PC-9 (cell line): ENCODE measurements around the gene ACTR10.

Experiments used
- CTCF ChIP-seq: fragments of 200-600 bp; sonication (generic); conservative IDR thresholded peaks from 2 replicates; pipeline ENCODE4 v1.6.1; 2017; ENCODE audit warnings: mixed run types, antibody characterized with exemption, mild to moderate bottlenecking, moderate library complexity
- EZH2 ChIP-seq: fragments of 200-600 bp; sonication (generic); IDR thresholded peaks from 2 replicates; pipeline ENCODE4 v1.8.0; 2017; ENCODE audit warnings: antibody characterized with exemption, low read depth

GRCh38 chr14:58191763-58192601 lies 8.0 kb upstream of the ACTR10 start:
- TF ChIP-seq CTCF (no peak), EZH2 (no peak)
